WTC11 (cell line): ENCODE results near the gene C20orf204. TPM values are rescaled to one million over a fixed set of nuclear protein-coding genes. Genes with fewer than 3 reads are reported as not detected.

ENCODE experiments used
- ATAC-seq: fragments of 200-7000 bp; cut with Tn5 transposase; 2 replicates; pipeline ENCODE4 v1.10.0; 2021; ENCODE audit warnings: mild to moderate bottlenecking, moderate library complexity
- CTCF ChIA-PET: fragments of 300-600 bp; sonication (Branson Sonifier 250); formaldehyde crosslinking; loops from one replicate; lab custom pipeline; 2021; ENCODE audit warnings: antibody characterized with exemption; lab: Charles Lee
- POLR2A ChIA-PET: fragments of 350-600 bp; sonication (Branson Sonifier 250); formaldehyde crosslinking; loops from one replicate; lab custom pipeline; 2021; ENCODE audit warnings: antibody characterized with exemption; lab: Charles Lee
- DNase-seq: peaks from one replicate; pipeline ENCODE4 v3.0.0; 2021; ENCODE audit warnings: low spot score
- H3K27ac Mint-ChIP-seq: 2 replicates; pipeline ENCODE4 v1.8.0; 2021; ENCODE audit warnings: mixed read lengths
- H3K27me3 Mint-ChIP-seq: 2 replicates; pipeline ENCODE4 v1.8.0; 2021; ENCODE audit warnings: low read depth, mild to moderate bottlenecking, moderate library complexity, mixed read lengths
- H3K36me3 Mint-ChIP-seq: 2 replicates; pipeline ENCODE4 v1.8.0; 2021; ENCODE audit warnings: mixed read lengths
- H3K4me1 Mint-ChIP-seq: 2 replicates; pipeline ENCODE4 v1.8.0; 2022; ENCODE audit warnings: mixed read lengths
- H3K4me3 Mint-ChIP-seq: 2 replicates; pipeline ENCODE4 v1.8.0; 2021; ENCODE audit warnings: mild to moderate bottlenecking, moderate library complexity, mixed read lengths
- H3K9me3 Mint-ChIP-seq: 2 replicates; pipeline ENCODE4 v1.8.0; 2021; ENCODE audit warnings: mixed read lengths
- GTF2I ChIP-seq: fragments of 250-450 bp; sonication (Bioruptor Pico); conservative IDR thresholded peaks from 2 replicates; pipeline ENCODE4 v1.4.0; 2021; ENCODE audit warnings: mild to moderate bottlenecking
- IRF1 ChIP-seq: sonication (generic); formaldehyde crosslinking; IDR thresholded peaks from 2 replicates; pipeline ENCODE4 v1.8.0; 2023; ENCODE audit warnings: missing genetic modification reagents
- JAZF1 ChIP-seq: fragments of 250-450 bp; sonication (Bioruptor Pico); IDR thresholded peaks from 2 replicates; pipeline ENCODE4 v1.9.0; 2021; ENCODE audit warnings: moderate library complexity, mild to moderate bottlenecking, inconsistent platforms
- JUN ChIP-seq: sonication (generic); formaldehyde crosslinking; IDR thresholded peaks from 2 replicates; pipeline ENCODE4 v1.8.0; 2023; ENCODE audit warnings: mild to moderate bottlenecking, missing genetic modification reagents
- SMAD4 ChIP-seq: sonication (generic); formaldehyde crosslinking; IDR thresholded peaks from 2 replicates; pipeline ENCODE4 v1.8.0; 2022; ENCODE audit warnings: mild to moderate bottlenecking, missing genetic modification reagents
- SOX15 ChIP-seq: fragments of 250-450 bp; sonication (Bioruptor Pico); IDR thresholded peaks from 2 replicates; pipeline ENCODE4 v1.9.0; 2021; ENCODE audit warnings: mild to moderate bottlenecking
- ZBTB43 ChIP-seq: sonication (generic); formaldehyde crosslinking; IDR thresholded peaks from 2 replicates; pipeline ENCODE4 v1.8.1; 2023; ENCODE audit warnings: mild to moderate bottlenecking, missing genetic modification reagents
- ZNF232 ChIP-seq: sonication (generic); formaldehyde crosslinking; IDR thresholded peaks from 2 replicates; pipeline ENCODE4 v1.8.0; 2022; ENCODE audit warnings: mild to moderate bottlenecking, missing genetic modification reagents
- ZNF317 ChIP-seq: sonication (generic); formaldehyde crosslinking; IDR thresholded peaks from 2 replicates; pipeline ENCODE4 v1.8.1; 2023; ENCODE audit warnings: low read depth, mild to moderate bottlenecking, moderate library complexity, missing genetic modification reagents, borderline replicate concordance
- ZNF423 ChIP-seq: fragments of 250-450 bp; sonication (Bioruptor Pico); IDR thresholded peaks from 2 replicates; pipeline ENCODE4 v2.1.2; 2022; ENCODE audit warnings: mild to moderate bottlenecking, moderate library complexity
- total RNA-seq: library from RNA; stranded (reverse); gene quantifications from 3 replicates; pipeline ENCODE4 v1.2.3, GENCODE V29; 2021
- TF ChIP-seq, protein P1 (sequence below): sonication (generic); formaldehyde crosslinking; IDR thresholded peaks from 2 replicates; pipeline ENCODE4 v1.8.1; 2023; ENCODE audit warnings: mild to moderate bottlenecking, moderate library complexity, missing genetic modification reagents
- TF ChIP-seq, protein P2 (sequence below): fragments of 250-450 bp; sonication (Bioruptor Pico); IDR thresholded peaks from 2 replicates; pipeline ENCODE4 v1.9.0; 2021; ENCODE audit warnings: mild to moderate bottlenecking, borderline replicate concordance
- TF ChIP-seq, protein P3 (sequence below): sonication (generic); formaldehyde crosslinking; conservative IDR thresholded peaks from 2 replicates; pipeline ENCODE4 v1.8.1; 2023; ENCODE audit warnings: mild to moderate bottlenecking, low read depth, missing genetic modification reagents, moderate library complexity
- TF ChIP-seq, protein P4 (sequence below): sonication (generic); formaldehyde crosslinking; IDR thresholded peaks from 2 replicates; pipeline ENCODE4 v1.8.1; 2023; ENCODE audit warnings: mild to moderate bottlenecking, missing genetic modification reagents
- TF ChIP-seq, protein P5 (sequence below): sonication (generic); formaldehyde crosslinking; IDR thresholded peaks from 2 replicates; pipeline ENCODE4 v1.8.0; 2022; ENCODE audit warnings: mild to moderate bottlenecking, missing genetic modification reagents

Gene C20orf204
- total RNA-seq, 1 experiment from 2014 or later: 2.1 TPM

DNA sequence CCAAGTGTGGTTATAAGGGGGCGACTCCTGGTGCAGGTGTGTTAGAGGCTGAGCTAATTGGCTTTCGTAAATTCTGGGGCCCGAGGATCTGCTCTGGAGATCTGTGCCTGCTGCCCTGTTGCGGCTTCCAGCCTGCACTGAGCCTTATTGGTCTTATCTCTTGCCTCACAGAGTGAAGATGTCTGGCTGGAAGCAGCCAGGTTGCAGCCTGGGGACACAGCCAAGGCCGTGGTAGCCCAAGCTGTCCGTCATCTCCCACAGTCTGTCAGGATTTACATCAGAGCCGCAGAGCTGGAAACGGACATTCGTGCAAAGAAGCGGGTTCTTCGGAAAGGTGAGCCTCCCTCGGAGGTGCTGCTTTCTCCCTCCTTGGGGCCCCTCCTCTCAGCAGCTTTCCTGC lies 35.1 kb upstream of the C20orf204 start (continued):
- TF ChIP-seq, protein P1, sequence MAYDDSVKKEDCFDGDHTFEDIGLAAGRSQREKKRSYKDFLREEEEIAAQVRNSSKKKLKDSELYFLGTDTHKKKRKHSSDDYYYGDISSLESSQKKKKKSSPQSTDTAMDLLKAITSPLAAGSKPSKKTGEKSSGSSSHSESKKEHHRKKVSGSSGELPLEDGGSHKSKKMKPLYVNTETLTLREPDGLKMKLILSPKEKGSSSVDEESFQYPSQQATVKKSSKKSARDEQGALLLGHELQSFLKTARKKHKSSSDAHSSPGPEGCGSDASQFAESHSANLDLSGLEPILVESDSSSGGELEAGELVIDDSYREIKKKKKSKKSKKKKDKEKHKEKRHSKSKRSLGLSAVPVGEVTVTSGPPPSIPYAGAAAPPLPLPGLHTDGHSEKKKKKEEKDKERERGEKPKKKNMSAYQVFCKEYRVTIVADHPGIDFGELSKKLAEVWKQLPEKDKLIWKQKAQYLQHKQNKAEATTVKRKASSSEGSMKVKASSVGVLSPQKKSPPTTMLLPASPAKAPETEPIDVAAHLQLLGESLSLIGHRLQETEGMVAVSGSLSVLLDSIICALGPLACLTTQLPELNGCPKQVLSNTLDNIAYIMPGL (CRISPR knock-in tag): no peak
- TF ChIP-seq ZNF317 (CRISPR knock-in tag): no peak

- H3K27me3 Mint-ChIP-seq: no peaks in the 10 kb centered on the region
- H3K4me3 Mint-ChIP-seq: no peak overlapping the region
- ATAC-seq (no peak), DNase-seq (no peak)
- H3K36me3 Mint-ChIP-seq: peaks cover 61% of the 10 kb centered on the region
- no peaks in the 10 kb centered on the region for H3K4me1 Mint-ChIP-seq
- no peaks in the 10 kb centered on the region for H3K9me3 Mint-ChIP-seq
- H3K27ac Mint-ChIP-seq: no peak overlapping the region
- CTCF ChIA-PET: interaction anchor here (1.4 kb wide), 1 partner anchor 21 kb away, joined by 3 read pairs; no protein-coding TSS in a partner anchor
- TF ChIP-seq, protein P2, sequence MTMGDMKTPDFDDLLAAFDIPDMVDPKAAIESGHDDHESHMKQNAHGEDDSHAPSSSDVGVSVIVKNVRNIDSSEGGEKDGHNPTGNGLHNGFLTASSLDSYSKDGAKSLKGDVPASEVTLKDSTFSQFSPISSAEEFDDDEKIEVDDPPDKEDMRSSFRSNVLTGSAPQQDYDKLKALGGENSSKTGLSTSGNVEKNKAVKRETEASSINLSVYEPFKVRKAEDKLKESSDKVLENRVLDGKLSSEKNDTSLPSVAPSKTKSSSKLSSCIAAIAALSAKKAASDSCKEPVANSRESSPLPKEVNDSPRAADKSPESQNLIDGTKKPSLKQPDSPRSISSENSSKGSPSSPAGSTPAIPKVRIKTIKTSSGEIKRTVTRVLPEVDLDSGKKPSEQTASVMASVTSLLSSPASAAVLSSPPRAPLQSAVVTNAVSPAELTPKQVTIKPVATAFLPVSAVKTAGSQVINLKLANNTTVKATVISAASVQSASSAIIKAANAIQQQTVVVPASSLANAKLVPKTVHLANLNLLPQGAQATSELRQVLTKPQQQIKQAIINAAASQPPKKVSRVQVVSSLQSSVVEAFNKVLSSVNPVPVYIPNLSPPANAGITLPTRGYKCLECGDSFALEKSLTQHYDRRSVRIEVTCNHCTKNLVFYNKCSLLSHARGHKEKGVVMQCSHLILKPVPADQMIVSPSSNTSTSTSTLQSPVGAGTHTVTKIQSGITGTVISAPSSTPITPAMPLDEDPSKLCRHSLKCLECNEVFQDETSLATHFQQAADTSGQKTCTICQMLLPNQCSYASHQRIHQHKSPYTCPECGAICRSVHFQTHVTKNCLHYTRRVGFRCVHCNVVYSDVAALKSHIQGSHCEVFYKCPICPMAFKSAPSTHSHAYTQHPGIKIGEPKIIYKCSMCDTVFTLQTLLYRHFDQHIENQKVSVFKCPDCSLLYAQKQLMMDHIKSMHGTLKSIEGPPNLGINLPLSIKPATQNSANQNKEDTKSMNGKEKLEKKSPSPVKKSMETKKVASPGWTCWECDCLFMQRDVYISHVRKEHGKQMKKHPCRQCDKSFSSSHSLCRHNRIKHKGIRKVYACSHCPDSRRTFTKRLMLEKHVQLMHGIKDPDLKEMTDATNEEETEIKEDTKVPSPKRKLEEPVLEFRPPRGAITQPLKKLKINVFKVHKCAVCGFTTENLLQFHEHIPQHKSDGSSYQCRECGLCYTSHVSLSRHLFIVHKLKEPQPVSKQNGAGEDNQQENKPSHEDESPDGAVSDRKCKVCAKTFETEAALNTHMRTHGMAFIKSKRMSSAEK (CRISPR knock-in tag): no peak
- TF ChIP-seq IRF1 (CRISPR knock-in tag): no peak
- no peak for TF ChIP-seq JAZF1 (CRISPR knock-in tag)
- TF ChIP-seq, protein P3, sequence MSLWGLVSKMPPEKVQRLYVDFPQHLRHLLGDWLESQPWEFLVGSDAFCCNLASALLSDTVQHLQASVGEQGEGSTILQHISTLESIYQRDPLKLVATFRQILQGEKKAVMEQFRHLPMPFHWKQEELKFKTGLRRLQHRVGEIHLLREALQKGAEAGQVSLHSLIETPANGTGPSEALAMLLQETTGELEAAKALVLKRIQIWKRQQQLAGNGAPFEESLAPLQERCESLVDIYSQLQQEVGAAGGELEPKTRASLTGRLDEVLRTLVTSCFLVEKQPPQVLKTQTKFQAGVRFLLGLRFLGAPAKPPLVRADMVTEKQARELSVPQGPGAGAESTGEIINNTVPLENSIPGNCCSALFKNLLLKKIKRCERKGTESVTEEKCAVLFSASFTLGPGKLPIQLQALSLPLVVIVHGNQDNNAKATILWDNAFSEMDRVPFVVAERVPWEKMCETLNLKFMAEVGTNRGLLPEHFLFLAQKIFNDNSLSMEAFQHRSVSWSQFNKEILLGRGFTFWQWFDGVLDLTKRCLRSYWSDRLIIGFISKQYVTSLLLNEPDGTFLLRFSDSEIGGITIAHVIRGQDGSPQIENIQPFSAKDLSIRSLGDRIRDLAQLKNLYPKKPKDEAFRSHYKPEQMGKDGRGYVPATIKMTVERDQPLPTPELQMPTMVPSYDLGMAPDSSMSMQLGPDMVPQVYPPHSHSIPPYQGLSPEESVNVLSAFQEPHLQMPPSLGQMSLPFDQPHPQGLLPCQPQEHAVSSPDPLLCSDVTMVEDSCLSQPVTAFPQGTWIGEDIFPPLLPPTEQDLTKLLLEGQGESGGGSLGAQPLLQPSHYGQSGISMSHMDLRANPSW (CRISPR knock-in tag): no peak
- no peak for TF ChIP-seq ZNF423 (CRISPR knock-in tag)
- no peak for TF ChIP-seq ZNF232 (CRISPR knock-in tag)
- TF ChIP-seq SMAD4 (CRISPR knock-in tag): no peak
- TF ChIP-seq JUN (CRISPR knock-in tag): no peak
- TF ChIP-seq, protein P4, sequence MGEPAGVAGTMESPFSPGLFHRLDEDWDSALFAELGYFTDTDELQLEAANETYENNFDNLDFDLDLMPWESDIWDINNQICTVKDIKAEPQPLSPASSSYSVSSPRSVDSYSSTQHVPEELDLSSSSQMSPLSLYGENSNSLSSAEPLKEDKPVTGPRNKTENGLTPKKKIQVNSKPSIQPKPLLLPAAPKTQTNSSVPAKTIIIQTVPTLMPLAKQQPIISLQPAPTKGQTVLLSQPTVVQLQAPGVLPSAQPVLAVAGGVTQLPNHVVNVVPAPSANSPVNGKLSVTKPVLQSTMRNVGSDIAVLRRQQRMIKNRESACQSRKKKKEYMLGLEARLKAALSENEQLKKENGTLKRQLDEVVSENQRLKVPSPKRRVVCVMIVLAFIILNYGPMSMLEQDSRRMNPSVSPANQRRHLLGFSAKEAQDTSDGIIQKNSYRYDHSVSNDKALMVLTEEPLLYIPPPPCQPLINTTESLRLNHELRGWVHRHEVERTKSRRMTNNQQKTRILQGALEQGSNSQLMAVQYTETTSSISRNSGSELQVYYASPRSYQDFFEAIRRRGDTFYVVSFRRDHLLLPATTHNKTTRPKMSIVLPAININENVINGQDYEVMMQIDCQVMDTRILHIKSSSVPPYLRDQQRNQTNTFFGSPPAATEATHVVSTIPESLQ (CRISPR knock-in tag): no peak
- TF ChIP-seq GTF2I (CRISPR knock-in tag): no peak
- TF ChIP-seq, protein P5, sequence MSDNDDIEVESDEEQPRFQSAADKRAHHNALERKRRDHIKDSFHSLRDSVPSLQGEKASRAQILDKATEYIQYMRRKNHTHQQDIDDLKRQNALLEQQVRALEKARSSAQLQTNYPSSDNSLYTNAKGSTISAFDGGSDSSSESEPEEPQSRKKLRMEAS: no peak
- no peak for TF ChIP-seq ZBTB43 (CRISPR knock-in tag)
- no peak for TF ChIP-seq SOX15 (CRISPR knock-in tag)
- POLR2A ChIA-PET: no interaction called here
These were observed 34.4 kb upstream of the C20orf204 start for GRCh38 chr20:64001607-64002011.
